Measurements from ENCODE around the gene TMEM263. TPM values are rescaled to one million over a fixed set of nuclear protein-coding genes. Genes with fewer than 3 reads are reported as not detected.

Gene TMEM263
- polyA plus RNA-seq, 1 of the 3 experiments (the other 2 are of a cell fraction) = 16.9 TPM

DNA sequence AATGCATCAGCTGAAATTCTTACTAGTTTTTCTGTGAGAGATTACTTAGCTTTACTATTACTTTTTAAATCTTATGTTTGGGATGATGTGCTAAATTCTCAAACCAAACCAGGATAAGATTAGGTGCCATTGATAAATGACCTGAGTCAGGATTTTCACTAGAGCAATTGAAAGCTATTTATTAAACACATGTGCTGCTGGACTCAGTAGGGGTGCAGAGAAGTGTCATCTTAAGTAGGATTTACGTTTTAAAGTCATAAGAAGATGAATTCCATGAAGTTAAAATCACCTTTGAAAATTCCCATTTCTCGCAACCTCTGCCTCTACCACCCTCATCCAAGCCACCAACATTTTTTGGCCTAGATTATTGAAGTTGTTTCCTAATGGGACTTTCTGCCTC is 8.8 kb downstream of the TMEM263 start:
- peaks cover 46 to 63% of the 10 kb centered on the region in 2 experiments for H3K36me3 ChIP-seq (replicated peaks in 1 of 2; ENCODE audit: control insufficient read depth in 1 of 2, insufficient read depth in 2 of 2, low read length in 1 of 2)

DNA sequence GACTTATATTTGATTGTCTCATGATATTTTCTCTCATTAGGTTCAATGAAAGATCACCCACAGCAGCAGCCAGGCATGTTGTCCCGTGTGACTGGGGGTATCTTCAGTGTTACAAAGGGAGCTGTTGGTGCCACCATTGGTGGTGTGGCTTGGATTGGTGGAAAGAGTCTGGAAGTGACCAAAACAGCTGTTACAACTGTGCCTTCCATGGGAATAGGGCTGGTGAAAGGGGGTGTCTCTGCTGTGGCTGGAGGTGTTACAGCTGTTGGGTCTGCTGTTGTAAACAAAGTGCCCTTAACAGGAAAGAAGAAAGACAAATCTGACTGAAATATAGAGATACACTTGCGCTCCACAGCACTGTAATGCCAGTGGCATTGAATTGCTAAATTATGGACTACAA is 15.4 kb downstream of the TMEM263 start:
- TF ChIP-seq SMC3 (IDR thresholded peaks at IDR 0.05; ENCODE audit: low read depth, low read length) (no peak), NRF1 (IDR thresholded peaks at IDR 0.05; ENCODE audit: low read depth, low read length) (no peak), GABPA (IDR thresholded peaks at IDR 0.05; ENCODE audit: low read depth) (no peak), FOSL2 (IDR thresholded peaks at IDR 0.05; ENCODE audit: borderline replicate concordance, low read depth) (no peak), EP300 (IDR thresholded peaks at IDR 0.05; ENCODE audit: borderline replicate concordance in 1 of 2, low read depth in 1 of 2, low read length in 1 of 2) (no peak)
- TF ChIP-seq, protein P1, sequence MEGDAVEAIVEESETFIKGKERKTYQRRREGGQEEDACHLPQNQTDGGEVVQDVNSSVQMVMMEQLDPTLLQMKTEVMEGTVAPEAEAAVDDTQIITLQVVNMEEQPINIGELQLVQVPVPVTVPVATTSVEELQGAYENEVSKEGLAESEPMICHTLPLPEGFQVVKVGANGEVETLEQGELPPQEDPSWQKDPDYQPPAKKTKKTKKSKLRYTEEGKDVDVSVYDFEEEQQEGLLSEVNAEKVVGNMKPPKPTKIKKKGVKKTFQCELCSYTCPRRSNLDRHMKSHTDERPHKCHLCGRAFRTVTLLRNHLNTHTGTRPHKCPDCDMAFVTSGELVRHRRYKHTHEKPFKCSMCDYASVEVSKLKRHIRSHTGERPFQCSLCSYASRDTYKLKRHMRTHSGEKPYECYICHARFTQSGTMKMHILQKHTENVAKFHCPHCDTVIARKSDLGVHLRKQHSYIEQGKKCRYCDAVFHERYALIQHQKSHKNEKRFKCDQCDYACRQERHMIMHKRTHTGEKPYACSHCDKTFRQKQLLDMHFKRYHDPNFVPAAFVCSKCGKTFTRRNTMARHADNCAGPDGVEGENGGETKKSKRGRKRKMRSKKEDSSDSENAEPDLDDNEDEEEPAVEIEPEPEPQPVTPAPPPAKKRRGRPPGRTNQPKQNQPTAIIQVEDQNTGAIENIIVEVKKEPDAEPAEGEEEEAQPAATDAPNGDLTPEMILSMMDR (IDR thresholded peaks at IDR 0.05) = no peak
- TF ChIP-seq, protein P2, sequence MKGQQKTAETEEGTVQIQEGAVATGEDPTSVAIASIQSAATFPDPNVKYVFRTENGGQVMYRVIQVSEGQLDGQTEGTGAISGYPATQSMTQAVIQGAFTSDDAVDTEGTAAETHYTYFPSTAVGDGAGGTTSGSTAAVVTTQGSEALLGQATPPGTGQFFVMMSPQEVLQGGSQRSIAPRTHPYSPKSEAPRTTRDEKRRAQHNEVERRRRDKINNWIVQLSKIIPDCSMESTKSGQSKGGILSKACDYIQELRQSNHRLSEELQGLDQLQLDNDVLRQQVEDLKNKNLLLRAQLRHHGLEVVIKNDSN (IDR thresholded peaks at IDR 0.05; ENCODE audit: borderline replicate concordance, low read depth) = no peak
- TF ChIP-seq, protein P3, sequence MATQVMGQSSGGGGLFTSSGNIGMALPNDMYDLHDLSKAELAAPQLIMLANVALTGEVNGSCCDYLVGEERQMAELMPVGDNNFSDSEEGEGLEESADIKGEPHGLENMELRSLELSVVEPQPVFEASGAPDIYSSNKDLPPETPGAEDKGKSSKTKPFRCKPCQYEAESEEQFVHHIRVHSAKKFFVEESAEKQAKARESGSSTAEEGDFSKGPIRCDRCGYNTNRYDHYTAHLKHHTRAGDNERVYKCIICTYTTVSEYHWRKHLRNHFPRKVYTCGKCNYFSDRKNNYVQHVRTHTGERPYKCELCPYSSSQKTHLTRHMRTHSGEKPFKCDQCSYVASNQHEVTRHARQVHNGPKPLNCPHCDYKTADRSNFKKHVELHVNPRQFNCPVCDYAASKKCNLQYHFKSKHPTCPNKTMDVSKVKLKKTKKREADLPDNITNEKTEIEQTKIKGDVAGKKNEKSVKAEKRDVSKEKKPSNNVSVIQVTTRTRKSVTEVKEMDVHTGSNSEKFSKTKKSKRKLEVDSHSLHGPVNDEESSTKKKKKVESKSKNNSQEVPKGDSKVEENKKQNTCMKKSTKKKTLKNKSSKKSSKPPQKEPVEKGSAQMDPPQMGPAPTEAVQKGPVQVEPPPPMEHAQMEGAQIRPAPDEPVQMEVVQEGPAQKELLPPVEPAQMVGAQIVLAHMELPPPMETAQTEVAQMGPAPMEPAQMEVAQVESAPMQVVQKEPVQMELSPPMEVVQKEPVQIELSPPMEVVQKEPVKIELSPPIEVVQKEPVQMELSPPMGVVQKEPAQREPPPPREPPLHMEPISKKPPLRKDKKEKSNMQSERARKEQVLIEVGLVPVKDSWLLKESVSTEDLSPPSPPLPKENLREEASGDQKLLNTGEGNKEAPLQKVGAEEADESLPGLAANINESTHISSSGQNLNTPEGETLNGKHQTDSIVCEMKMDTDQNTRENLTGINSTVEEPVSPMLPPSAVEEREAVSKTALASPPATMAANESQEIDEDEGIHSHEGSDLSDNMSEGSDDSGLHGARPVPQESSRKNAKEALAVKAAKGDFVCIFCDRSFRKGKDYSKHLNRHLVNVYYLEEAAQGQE (IDR thresholded peaks at IDR 0.05; ENCODE audit: low read depth, low read length) = no peak
- Histone ChIP-seq H3K9me2 (no peaks in the 10 kb centered on the region), H4K20me1 (ENCODE audit: insufficient read depth) (peaks cover 64% of the 10 kb centered on the region), H3K4me2 (no peak overlapping the region), H3K27me3 (ENCODE audit: insufficient read depth) (no peaks in the 10 kb centered on the region), H3K9ac (no peak overlapping the region), H3K9me3 (no peaks in the 10 kb centered on the region), H3K4me3 (ENCODE audit: low read depth in 2 of 2, low read length in 1 of 2) (no peak overlapping the region), H3K4me1 (ENCODE audit: control insufficient read depth in 1 of 2, insufficient read depth in 2 of 2, low read depth in 1 of 2, low read length in 1 of 2) (peaks cover 6 to 7% of the 10 kb centered on the region in 2 experiments; a peak in 2 of 4 replicates), H2AFZ (ENCODE audit: low read depth) (no peak overlapping the region), H3F3A (replicated peaks; ENCODE audit: insufficient read depth) (peaks cover 9% of the 10 kb centered on the region), H3K79me2 (ENCODE audit: insufficient read depth) (peaks cover 65% of the 10 kb centered on the region), H3K36me3 (replicated peaks in 1 of 2; ENCODE audit: control insufficient read depth in 1 of 2, insufficient read depth in 2 of 2, low read length in 1 of 2) (peaks cover 64 to 71% of the 10 kb centered on the region in 2 experiments), H3K27ac (ENCODE audit: low read depth in 2 of 2, low read length in 1 of 2) (no peak overlapping the region; a peak in 1 of 4 replicates)
- WGBS (ENCODE audit: low lambda C conversion rate) = 98% methylated on average over 2 of the region's 2 CpGs
- CTCF ChIA-PET = no interaction called here
- no peak for DNase-seq
- POLR2A ChIA-PET = interaction anchor here (1.8 kb wide), 1 partner anchor 16 kb away, joined by 4 read pairs; the partner anchor contains the start of gene MTERF2

More for the DNA sequence above, 8.8 kb downstream of the TMEM263 start:
- Histone ChIP-seq H3K4me2 (no peak overlapping the region), H2AFZ (ENCODE audit: low read depth) (no peak overlapping the region), H3K27me3 (ENCODE audit: insufficient read depth) (no peaks in the 10 kb centered on the region), H3K79me2 (ENCODE audit: insufficient read depth) (peaks cover 89% of the 10 kb centered on the region), H3F3A (replicated peaks; ENCODE audit: insufficient read depth) (no peaks in the 10 kb centered on the region), H4K20me1 (ENCODE audit: insufficient read depth) (peaks cover 83% of the 10 kb centered on the region), H3K9ac (no peak overlapping the region), H3K27ac (ENCODE audit: low read depth in 2 of 2, low read length in 1 of 2) (no peak overlapping the region), H3K4me3 (ENCODE audit: low read depth in 2 of 2, low read length in 1 of 2) (no peak overlapping the region), H3K9me2 (no peaks in the 10 kb centered on the region), H3K4me1 (ENCODE audit: control insufficient read depth in 1 of 2, insufficient read depth in 2 of 2, low read depth in 1 of 2, low read length in 1 of 2) (peaks cover 0 to 6% of the 10 kb centered on the region in 2 experiments; a peak in 1 of 4 replicates), H3K9me3 (no peaks in the 10 kb centered on the region)
- ChIA-PET CTCF (no interaction called here), POLR2A (no interaction called here)
- TF ChIP-seq GABPA (IDR thresholded peaks at IDR 0.05; ENCODE audit: low read depth) = no peak
- no peak for TF ChIP-seq RXRA (IDR thresholded peaks at IDR 0.05; ENCODE audit: borderline replicate concordance, low read depth)
- TF ChIP-seq, protein P1 (IDR thresholded peaks at IDR 0.05) = no peak
- TF ChIP-seq RCOR1 (IDR thresholded peaks at IDR 0.05; ENCODE audit: low read length) = no peak
- no peak for TF ChIP-seq MXI1 (IDR thresholded peaks at IDR 0.05; ENCODE audit: low read depth, low read length)
- TF ChIP-seq GATA2 (CRISPR knock-in tag; IDR thresholded peaks at IDR 0.05) = no peak
- TF ChIP-seq MEF2A (IDR thresholded peaks at IDR 0.05; ENCODE audit: borderline replicate concordance, low read depth) = no peak
- TF ChIP-seq ELF1 (IDR thresholded peaks at IDR 0.05) = no peak
- TF ChIP-seq TEAD4 (IDR thresholded peaks at IDR 0.05; ENCODE audit: borderline replicate concordance, insufficient read depth) = no peak
- no peak for TF ChIP-seq EZH2phosphoT487 (IDR thresholded peaks at IDR 0.05; ENCODE audit: borderline replicate concordance, low read depth)
- TF ChIP-seq, protein P4, sequence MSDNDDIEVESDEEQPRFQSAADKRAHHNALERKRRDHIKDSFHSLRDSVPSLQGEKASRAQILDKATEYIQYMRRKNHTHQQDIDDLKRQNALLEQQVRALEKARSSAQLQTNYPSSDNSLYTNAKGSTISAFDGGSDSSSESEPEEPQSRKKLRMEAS (IDR thresholded peaks at IDR 0.05; ENCODE audit: low read depth) = no peak
- WGBS (ENCODE audit: low lambda C conversion rate) = 95% methylated on average over 2 of the region's 2 CpGs
- DNase-seq = no peak
